K562 (cell line): ENCODE measurements around the gene ABHD1. TPM values are rescaled to one million over a fixed set of nuclear protein-coding genes. Genes with fewer than 3 reads are reported as not detected.

Source experiments
- BHLHE40 ChIP-seq: IDR thresholded peaks from 2 replicates; pipeline ENCODE4 v1.6.1; 2011; ENCODE audit warnings: low read length, improper control_type of control experiment
- BRD9 ChIP-seq: fragments of 450-650 bp; IDR thresholded peaks from 2 replicates; pipeline ENCODE4 v1.6.1; 2018; ENCODE audit warnings: low read depth; ENCODE audit not compliant: partially characterized antibody
- CREM ChIP-seq: IDR thresholded peaks from 2 replicates; pipeline ENCODE4 v1.6.1; 2014; ENCODE audit warnings: antibody characterized with exemption, low read depth
- FOXO4 ChIP-seq: fragments of 450-650 bp; formaldehyde crosslinking; IDR thresholded peaks from 2 replicates; pipeline ENCODE4 v1.4.0; 2020; ENCODE audit warnings: mild to moderate bottlenecking, moderate library complexity
- LEF1 ChIP-seq: fragments of 450-650 bp; IDR thresholded peaks from 2 replicates; pipeline ENCODE4 v1.6.1; 2016; ENCODE audit warnings: mild to moderate bottlenecking
- MAZ ChIP-seq, 2 experiments: fragments of 450-650 bp in 1 of 2; sonication (generic) in 1 of 2; formaldehyde crosslinking; IDR thresholded peaks in 1 of 2; conservative IDR thresholded peaks in 1 of 2; 2 replicates each; pipeline versions ENCODE4 v1.4.0 to v1.5.0; 2020; ENCODE audit warnings: mild to moderate bottlenecking in 1 of 2, missing genetic modification reagents in 1 of 2
- POLR2A ChIP-seq: fragments of 450-650 bp; conservative IDR thresholded peaks from 2 replicates; pipeline ENCODE4 v1.6.1; 2016
- RB1 ChIP-seq: fragments of 450-650 bp; IDR thresholded peaks from 2 replicates; pipeline ENCODE4 v1.6.1; 2017; ENCODE audit warnings: low read depth, mild to moderate bottlenecking
- STAT5A ChIP-seq: IDR thresholded peaks from 2 replicates; pipeline ENCODE4 v1.6.1; 2012; ENCODE audit warnings: low read length, inconsistent platforms, borderline replicate concordance
- ZBTB33 ChIP-seq: sonication (generic); formaldehyde crosslinking; IDR thresholded peaks from 2 replicates; pipeline ENCODE4 v1.8.1; 2023; ENCODE audit warnings: mild to moderate bottlenecking, missing genetic modification reagents
- ZNF12 ChIP-seq: sonication (generic); formaldehyde crosslinking; IDR thresholded peaks from 2 replicates; pipeline ENCODE4 v1.4.0; 2020; ENCODE audit warnings: mild to moderate bottlenecking, missing genetic modification reagents
- ZNF277 ChIP-seq: fragments of 250-450 bp; sonication (Bioruptor Pico); IDR thresholded peaks from 2 replicates; pipeline ENCODE4 v1.8.0; 2022; ENCODE audit warnings: inconsistent platforms, mild to moderate bottlenecking, moderate library complexity, borderline replicate concordance
- ZNF584 ChIP-seq: fragments of 200-800 bp; sonication (Bioruptor generic); IDR thresholded peaks from 2 replicates; pipeline ENCODE4 v1.6.1; 2016; ENCODE audit warnings: low read depth, mild to moderate bottlenecking, missing genetic modification characterization, missing compliant biosample characterization
- polyA plus RNA-seq, 8 experiments: library from polyadenylated mRNA; depleted of rRNA in 4 of 8; stranded (reverse) in 5 of 8; unstranded in 3 of 8; fragments of >200 nt; fragmentation: Nextera tagmentation in 2 of 8; fragmentation: Illumina TruSeq in 1 of 8; extraction: Ambion mirVana in 2 of 8; extraction: Trizol in 1 of 8; gene quantifications; 2 replicates each; pipeline versions ENCODE4 v1.2.1 to v1.2.3, GENCODE V29; 2011 to 2014; ENCODE audit warnings: inconsistent platforms in 1 of 8, missing spikeins in 1 of 8
- total RNA-seq, 7 experiments: library from RNA; depleted of rRNA in 6 of 7; stranded (reverse); fragments of >200 nt in 6 of 7; fragmentation: Illumina TruSeq in 2 of 7; extraction: Trizol in 2 of 7; gene quantifications; 2 replicates each; pipeline versions ENCODE4 v1.2.1 to v1.2.3, GENCODE V29; 2011 to 2021; ENCODE audit warnings: low replicate concordance in 1 of 7

ABHD1 gene
- total and polyA plus RNA-seq, 9 of the 15 experiments (the other 6 are each of a cell fraction or from before 2014, with no cell fraction given): 0.10 to 0.16 (median 0.11) TPM; not detected in 5

- TF ChIP-seq ZBTB33 (CRISPR knock-in tag) (peak; percentile 82), LEF1 (no peak), BRD9 (no peak), ZNF277 (CRISPR knock-in tag) (no peak), ZNF584 (CRISPR knock-in tag) (no peak), FOXO4 (CRISPR knock-in tag) (no peak), MAZ (CRISPR knock-in tag; conservative IDR thresholded peaks at IDR 0.05 in 1 of 2, IDR thresholded peaks at IDR 0.05 in 1 of 2) (peak in 1 of 2 experiments; percentile 31; a peak in 1 of 4 replicates), BHLHE40 (peak; percentile 66), POLR2A (no peak; the same call in 1 of the 2 replicates), CREM (peak; percentile 28; the same call in 1 of the 2 replicates), ZNF12 (CRISPR knock-in tag) (0 out of 2 replicates have a peak, but pooled peaks have one; percentile 5), STAT5A (no peak), RB1 (no peak; the same call in 1 of the 2 replicates)
Measured at GRCh38 chr2:27085673-27086089, 37.9 kb upstream of the ABHD1 start (continued).
